Activated CD4-positive, alpha-beta memory T cell treated with anti-CD3 and anti-CD28 coated beads, Interleukin-2, amount 10 ng/mL, durations not matched to agents 7 days and 5 days (primary cell): Measurements from ENCODE around the gene E2F4. TPM values are rescaled to one million over a fixed set of nuclear protein-coding genes. Genes with fewer than 3 reads are reported as not detected.

Experiments used
- CTCF ChIA-PET: fragments of 350-600 bp; sonication (Branson Sonifier 250); formaldehyde crosslinking; loops from one replicate; lab custom pipeline; 2021; ENCODE audit warnings: antibody characterized with exemption, inconsistent platforms; lab: Charles Lee
- POLR2A ChIA-PET: fragments of 350-600 bp; sonication (Branson Sonifier 250); formaldehyde crosslinking; loops from one replicate; lab custom pipeline; 2021; ENCODE audit warnings: antibody characterized with exemption; lab: Charles Lee
- DNase-seq: peaks from one replicate; pipeline ENCODE4 v3.0.0-alpha.2; 2020
- H3K27ac Mint-ChIP-seq: one replicate; pipeline ENCODE4 v1.8.0; 2021; ENCODE audit warnings: mild to moderate bottlenecking, mixed read lengths
- H3K27me3 Mint-ChIP-seq: one replicate; pipeline ENCODE4 v1.8.0; 2021; ENCODE audit warnings: mixed read lengths
- H3K36me3 Mint-ChIP-seq: one replicate; pipeline ENCODE4 v1.8.0; 2021; ENCODE audit warnings: low read depth, mixed read lengths
- H3K4me1 Mint-ChIP-seq: one replicate; pipeline ENCODE4 v1.8.0; 2021; ENCODE audit warnings: mixed read lengths
- H3K4me3 Mint-ChIP-seq: one replicate; pipeline ENCODE4 v1.8.0; 2021; ENCODE audit warnings: mild to moderate bottlenecking, mixed read lengths
- H3K9me3 Mint-ChIP-seq: one replicate; pipeline ENCODE4 v1.8.0; 2021; ENCODE audit warnings: mixed read lengths
- total RNA-seq, 2 experiments: library from RNA; stranded (reverse); gene quantifications; one replicate each; pipeline ENCODE4 v1.2.3, GENCODE V29; 2021

The E2F4 gene
- total RNA-seq, 2 experiments from 2014 or later, result 127 to 131 TPM

GRCh38 chr16:67199011-67199807, 7.3 kb downstream of the E2F4 start, which contains the start of gene ELMO3:
Gene ELMO3, plus strand, starts transcription at chr16:67199131. Its CDS starts 196 bp downstream, at chr16:67199327.
- Mint-ChIP-seq H3K36me3 (peaks cover 54% of the 10 kb centered on the region), H3K4me1 (peaks cover 26% of the 10 kb centered on the region), H3K9me3 (no peaks in the 10 kb centered on the region), H3K27ac (no peak within 1 kb of the TSS), H3K27me3 (no peaks in the 10 kb centered on the region), H3K4me3 (no peak within 1 kb of the TSS)
- DNase-seq, result no peak
- ChIA-PET POLR2A (interaction anchor here (1.7 kb wide), 1 partner anchor 42 kb away, joined by 5 read pairs; no protein-coding TSS in a partner anchor), CTCF (interaction anchor here (0.9 to 1.7 kb wide), 4 partner anchors 12 to 45 kb away, joined by 3 to 7 read pairs (median 4); no protein-coding TSS in a partner anchor)

- H3K4me3 Mint-ChIP-seq, result no peak overlapping the region
These were observed 7.8 kb downstream of the E2F4 start for GRCh38 chr16:67199808-67200198.

GRCh38 chr16:67200491-67200890, 8.5 kb downstream of the E2F4 start:
- no peak overlapping the region for H3K4me3 Mint-ChIP-seq

More at GRCh38 chr16:67199808-67200198, 7.8 kb downstream of the E2F4 start:
- Mint-ChIP-seq H3K4me1 (peaks cover 24% of the 10 kb centered on the region), H3K9me3 (no peaks in the 10 kb centered on the region), H3K36me3 (peaks cover 50% of the 10 kb centered on the region), H3K27me3 (no peaks in the 10 kb centered on the region), H3K27ac (no peak overlapping the region)
- CTCF ChIA-PET, result no interaction called here
- POLR2A ChIA-PET, result no interaction called here
- DNase-seq, result no peak

GRCh38 chr16:67201411-67202345, 9.7 kb downstream of the E2F4 start:
- peaks cover 6% of the 10 kb centered on the region for H3K4me1 Mint-ChIP-seq
- H3K27me3 Mint-ChIP-seq, result no peaks in the 10 kb centered on the region
- no peaks in the 10 kb centered on the region for H3K9me3 Mint-ChIP-seq
- H3K27ac Mint-ChIP-seq, result no peak overlapping the region
- ChIA-PET CTCF (no interaction called here), POLR2A (interaction anchor here (0.7 to 1.2 kb wide), 3 partner anchors 9 to 17 kb away, joined by 3 read pairs; partner anchors contain the start of gene E2F4)
- H3K36me3 Mint-ChIP-seq, result peaks cover 39% of the 10 kb centered on the region
- DNase-seq, result no peak
- H3K4me3 Mint-ChIP-seq, result no peak overlapping the region

More at GRCh38 chr16:67200491-67200890, 8.5 kb downstream of the E2F4 start:
- ChIA-PET POLR2A (no interaction called here), CTCF (no interaction called here)
- Mint-ChIP-seq H3K4me1 (peaks cover 17% of the 10 kb centered on the region), H3K9me3 (no peaks in the 10 kb centered on the region), H3K36me3 (peaks cover 43% of the 10 kb centered on the region), H3K27ac (no peak overlapping the region), H3K27me3 (no peaks in the 10 kb centered on the region)
- no peak for DNase-seq

- POLR2A ChIA-PET, result interaction anchor here (0.5 to 1.2 kb wide), 4 partner anchors 10 to 24 kb away, joined by 3 read pairs; partner anchors contain the start of gene E2F4
- Mint-ChIP-seq H3K36me3 (peaks cover 34% of the 10 kb centered on the region), H3K27ac (no peak overlapping the region), H3K27me3 (no peaks in the 10 kb centered on the region), H3K9me3 (no peaks in the 10 kb centered on the region), H3K4me3 (no peak overlapping the region), H3K4me1 (peaks cover 3% of the 10 kb centered on the region)
- CTCF ChIA-PET, result no interaction called here
- no peak for DNase-seq
These were observed 10.5 kb downstream of the E2F4 start for GRCh38 chr16:67202426-67202825.

- H3K27ac Mint-ChIP-seq, result no peak overlapping the region
- POLR2A ChIA-PET, result interaction anchor here (0.5 to 1.2 kb wide), 4 partner anchors 10 to 23 kb away, joined by 3 read pairs; partner anchors contain the start of gene E2F4
- no peak for DNase-seq
- peaks cover 29% of the 10 kb centered on the region for H3K36me3 Mint-ChIP-seq
- peaks cover 3% of the 10 kb centered on the region for H3K4me1 Mint-ChIP-seq
- H3K9me3 Mint-ChIP-seq, result no peaks in the 10 kb centered on the region
- H3K27me3 Mint-ChIP-seq, result no peaks in the 10 kb centered on the region
- H3K4me3 Mint-ChIP-seq, result no peak overlapping the region
- CTCF ChIA-PET, result no interaction called here
These were observed 11.1 kb downstream of the E2F4 start for GRCh38 chr16:67202956-67203493.

GRCh38 chr16:67204076-67204475, 12.1 kb downstream of the E2F4 start:
- no peaks in the 10 kb centered on the region for H3K9me3 Mint-ChIP-seq
- H3K27me3 Mint-ChIP-seq, result no peaks in the 10 kb centered on the region
- POLR2A ChIA-PET, result interaction anchor here (1.1 to 1.4 kb wide), 2 partner anchors 9 to 20 kb away, joined by 3 to 5 read pairs; no protein-coding TSS in a partner anchor
- DNase-seq, result no peak
- CTCF ChIA-PET, result interaction anchor here (0.6 kb wide), 1 partner anchor 31 kb away, joined by 5 read pairs; no protein-coding TSS in a partner anchor
- H3K27ac Mint-ChIP-seq, result no peak overlapping the region
- no peak overlapping the region for H3K4me3 Mint-ChIP-seq
- no peaks in the 10 kb centered on the region for H3K4me1 Mint-ChIP-seq
- peaks cover 23% of the 10 kb centered on the region for H3K36me3 Mint-ChIP-seq

GRCh38 chr16:67206129-67206837, 14.3 kb downstream of the E2F4 start:
- Mint-ChIP-seq H3K4me3 (no peak overlapping the region), H3K4me1 (no peaks in the 10 kb centered on the region), H3K9me3 (no peaks in the 10 kb centered on the region), H3K27ac (no peak overlapping the region), H3K36me3 (peaks cover 15% of the 10 kb centered on the region), H3K27me3 (no peaks in the 10 kb centered on the region)
- POLR2A ChIA-PET, result no interaction called here
- CTCF ChIA-PET, result no interaction called here
- DNase-seq, result no peak

GRCh38 chr16:67206838-67207248, 14.9 kb downstream of the E2F4 start:
- no peaks in the 10 kb centered on the region for H3K4me1 Mint-ChIP-seq

GRCh38 chr16:67207249-67208091, 15.5 kb downstream of the E2F4 start:
- no peaks in the 10 kb centered on the region for H3K27me3 Mint-ChIP-seq
- peaks cover 14% of the 10 kb centered on the region for H3K36me3 Mint-ChIP-seq
- CTCF ChIA-PET, result interaction anchor here (2.0 kb wide), 1 partner anchor 10 kb away, joined by 6 read pairs; no protein-coding TSS in a partner anchor
- DNase-seq, result no peak
- no peaks in the 10 kb centered on the region for H3K4me1 Mint-ChIP-seq
- H3K27ac Mint-ChIP-seq, result no peak overlapping the region
- H3K9me3 Mint-ChIP-seq, result no peaks in the 10 kb centered on the region
- POLR2A ChIA-PET, result interaction anchor here (0.7 to 3.6 kb wide), 4 partner anchors 10 to 48 kb away, joined by 3 to 20 read pairs (median 8); partner anchors contain the start of gene TMEM208
- H3K4me3 Mint-ChIP-seq, result no peak overlapping the region

More at GRCh38 chr16:67206838-67207248, 14.9 kb downstream of the E2F4 start:
- ChIA-PET POLR2A (interaction anchor here (1.2 to 3.0 kb wide), 2 partner anchors 10 to 20 kb away, joined by 3 to 20 read pairs; partner anchors contain the start of gene TMEM208), CTCF (no interaction called here)
- peaks cover 14% of the 10 kb centered on the region for H3K36me3 Mint-ChIP-seq
- no peaks in the 10 kb centered on the region for H3K9me3 Mint-ChIP-seq
- no peak overlapping the region for H3K4me3 Mint-ChIP-seq
- no peak for DNase-seq
- H3K27me3 Mint-ChIP-seq, result no peaks in the 10 kb centered on the region
- H3K27ac Mint-ChIP-seq, result no peak overlapping the region
